ENCODE results near the gene UBR3. TPM values are rescaled to one million over a fixed set of nuclear protein-coding genes. Genes with fewer than 3 reads are reported as not detected.

UBR3 gene
- total RNA-seq, 1 experiment from 2014 or later = 21.9 TPM

- no peak overlapping the region for H2BK120ac ChIP-seq (ENCODE audit: low read depth, low read length, poor library complexity, severe bottlenecking)
- Mint-ChIP-seq H3K4me3 (no peak overlapping the region), H3K4me1 (no peaks in the 10 kb centered on the region), H3K9me3 (no peaks in the 10 kb centered on the region), H3K27ac (no peak overlapping the region), H3K27me3 (ENCODE audit: low read depth) (no peaks in the 10 kb centered on the region), H3K36me3 (ENCODE audit: insufficient read depth in 1 of 3, low read depth in 3 of 3) (peaks cover 0 to 15% (median 6%) of the 10 kb centered on the region in 3 experiments; a peak in 4 of 7 replicates)
- TF ChIP-seq CTCF (conservative IDR thresholded peaks at IDR 0.05) = no peak
- no peaks in the 10 kb centered on the region for H4K20me1 ChIP-seq (ENCODE audit: control insufficient read depth, insufficient read depth, insufficient read length)
- H3K23ac ChIP-seq (ENCODE audit: insufficient read length, low read depth, low read length) = no peak overlapping the region
- no peak overlapping the region for H2AK5ac ChIP-seq (ENCODE audit: insufficient read length, low read length)
- H2BK5ac ChIP-seq (ENCODE audit: insufficient read length, low read length) = no peak overlapping the region
- no peaks in the 10 kb centered on the region for H3K9me3 ChIP-seq (ENCODE audit: control insufficient read depth, low read depth, low read length)
- H3K56ac ChIP-seq (ENCODE audit: insufficient read length, low read depth, low read length) = no peak overlapping the region
- H3K27me3 ChIP-seq (ENCODE audit: insufficient read depth, low read length) = no peaks in the 10 kb centered on the region; the same call in 1 of the 2 replicates
- no peak overlapping the region for H3K18ac ChIP-seq (ENCODE audit: insufficient read length, low read depth, low read length)
- no peak overlapping the region for H4K5ac ChIP-seq (ENCODE audit: insufficient read length, low read depth, low read length)
- no peak overlapping the region for H3K4me2 ChIP-seq (ENCODE audit: insufficient read depth, insufficient read length, low read length)
- no peak overlapping the region for H3T11ph ChIP-seq (ENCODE audit: low read length)
- H3K14ac ChIP-seq (ENCODE audit: insufficient read depth, low read length) = no peak overlapping the region
- no peak overlapping the region for H3K9ac ChIP-seq (ENCODE audit: extremely low read depth, insufficient read length, low read length)
- H3K27ac ChIP-seq (ENCODE audit: insufficient read length, low read depth, low read length) = no peak overlapping the region
- H3K79me1 ChIP-seq (ENCODE audit: insufficient read depth, low read depth, low read length, poor library complexity, severe bottlenecking) = no peaks in the 10 kb centered on the region
- H2BK15ac ChIP-seq (ENCODE audit: low read depth, low read length) = no peak overlapping the region
- H2AFZ ChIP-seq (ENCODE audit: low read length) = no peak overlapping the region
- no peak overlapping the region for H4K8ac ChIP-seq (replicated peaks; ENCODE audit: insufficient read length, low read depth, low read length)
- H3K79me2 ChIP-seq (ENCODE audit: insufficient read depth, low read length) = no peaks in the 10 kb centered on the region
- no peaks in the 10 kb centered on the region for H3K4me1 ChIP-seq (ENCODE audit: insufficient read depth, low read length)
- H2BK12ac ChIP-seq (ENCODE audit: insufficient read length, low read depth, low read length) = no peak overlapping the region
- H4K91ac ChIP-seq (ENCODE audit: insufficient read length, low read depth, low read length) = no peak overlapping the region
- no peak overlapping the region for H3K4ac ChIP-seq (ENCODE audit: low read depth, low read length)
- WGBS (ENCODE audit: extremely low coverage, insufficient read length, low lambda C conversion rate) = no CpG with 5 or more reads among the region's 2 CpGs
- no peak overlapping the region for H2BK20ac ChIP-seq (ENCODE audit: low read depth, low read length, poor library complexity, severe bottlenecking)
- DNase-seq = no peak
- H3K23me2 ChIP-seq (ENCODE audit: insufficient read length, low read depth, low read length, poor library complexity, severe bottlenecking) = no peaks in the 10 kb centered on the region
These were observed 118.8 kb downstream of the UBR3 start for GRCh38 chr2:169946092-169946491.

Measured in H9 (cell line).